Neutrophil (primary cell): ENCODE measurements around the gene CD74.

Experiments used
- H3K27ac ChIP-seq: fragments of 200-600 bp; sonication (generic); 2 replicates; pipeline ENCODE4 v1.5.1; 2016; ENCODE audit warnings: mild to moderate bottlenecking, moderate library complexity
- H3K27me3 ChIP-seq: fragments of 200-600 bp; sonication (generic); 2 replicates; pipeline ENCODE4 v1.6.0; 2016; ENCODE audit warnings: mild to moderate bottlenecking
- H3K36me3 ChIP-seq: fragments of 200-600 bp; sonication (generic); 2 replicates; pipeline ENCODE4 v1.5.1; 2017
- H3K4me1 ChIP-seq, 2 experiments: fragments of 200-600 bp in 1 of 2; sonication (generic) in 1 of 2; 1 replicate in 1 of 2; 2 replicates in 1 of 2; pipeline versions ENCODE4 v1.5.1 to v1.6.1; 2013 to 2016; ENCODE audit warnings: low read depth in 1 of 2, low read length in 1 of 2, mild to moderate bottlenecking in 1 of 2, moderate library complexity in 1 of 2; ENCODE audit not compliant: control insufficient read depth in 1 of 2, insufficient read depth in 1 of 2
- H3K4me3 ChIP-seq, 2 experiments: fragments of 200-600 bp in 1 of 2; sonication (generic) in 1 of 2; 1 replicate in 1 of 2; 2 replicates in 1 of 2; pipeline ENCODE4 v1.5.1; 2013 to 2016; ENCODE audit warnings: low read depth in 1 of 2, low read length in 1 of 2, mild to moderate bottlenecking in 1 of 2, moderate library complexity in 1 of 2
- H3K9me3 ChIP-seq: fragments of 200-600 bp; sonication (generic); 2 replicates; pipeline ENCODE4 v1.5.1; 2016
- TF ChIP-seq, protein P1 (sequence below): fragments of 200-600 bp; sonication (generic); IDR thresholded peaks from 2 replicates; pipeline ENCODE4 v1.5.1; 2016; ENCODE audit warnings: antibody characterized with exemption

The CD74 gene

DNA sequence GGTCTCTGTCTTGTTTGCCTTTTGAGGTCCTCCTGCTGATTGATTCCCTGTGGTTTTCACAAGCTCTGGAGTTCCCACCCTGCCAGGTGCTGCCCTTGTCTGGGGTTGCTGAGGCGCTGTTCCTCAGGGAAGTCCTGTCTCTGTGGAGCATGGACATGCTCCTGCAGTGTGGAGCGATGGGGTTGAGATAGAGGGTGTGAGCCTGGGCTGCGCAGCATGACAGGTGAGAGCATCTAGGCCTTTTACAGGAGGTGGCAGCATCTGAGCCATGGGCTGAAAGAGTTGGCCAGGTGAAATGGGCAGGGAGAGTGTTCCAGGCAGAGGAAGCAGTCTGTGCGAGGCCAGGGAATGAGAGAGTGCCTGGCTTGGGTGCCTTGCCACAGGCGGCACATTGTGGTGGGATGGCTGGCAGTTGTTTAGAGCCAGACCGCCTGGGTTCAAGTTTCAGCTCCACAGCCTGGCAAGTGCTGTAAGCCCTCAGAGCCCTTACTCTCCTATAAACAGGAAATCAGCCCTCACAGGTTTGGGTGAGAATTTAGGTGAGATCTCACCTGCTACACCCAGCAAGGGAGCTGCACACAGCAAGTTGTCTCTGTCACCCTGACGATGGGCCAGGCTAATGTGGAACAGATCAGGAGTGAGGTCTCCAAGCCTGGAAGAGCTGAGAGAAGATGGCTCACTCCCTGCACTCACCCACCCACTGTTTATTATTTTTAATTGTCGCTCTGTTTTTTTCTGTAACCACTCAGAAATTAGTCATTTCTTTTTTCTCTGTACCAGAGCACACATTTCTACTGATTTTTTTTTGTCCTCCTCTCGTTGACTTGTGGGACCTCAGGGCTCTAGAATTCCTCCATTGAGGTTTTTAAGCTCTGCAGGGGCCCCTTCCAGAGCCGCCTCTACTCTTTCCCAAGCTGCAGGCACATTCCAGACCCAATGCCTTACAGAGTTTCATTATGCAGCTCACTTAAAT lies 35.6 kb downstream of the CD74 start:
- H3K27ac ChIP-seq: no peak overlapping the region
- H3K4me1 ChIP-seq: no peaks in the 10 kb centered on the region
- TF ChIP-seq, protein P1, sequence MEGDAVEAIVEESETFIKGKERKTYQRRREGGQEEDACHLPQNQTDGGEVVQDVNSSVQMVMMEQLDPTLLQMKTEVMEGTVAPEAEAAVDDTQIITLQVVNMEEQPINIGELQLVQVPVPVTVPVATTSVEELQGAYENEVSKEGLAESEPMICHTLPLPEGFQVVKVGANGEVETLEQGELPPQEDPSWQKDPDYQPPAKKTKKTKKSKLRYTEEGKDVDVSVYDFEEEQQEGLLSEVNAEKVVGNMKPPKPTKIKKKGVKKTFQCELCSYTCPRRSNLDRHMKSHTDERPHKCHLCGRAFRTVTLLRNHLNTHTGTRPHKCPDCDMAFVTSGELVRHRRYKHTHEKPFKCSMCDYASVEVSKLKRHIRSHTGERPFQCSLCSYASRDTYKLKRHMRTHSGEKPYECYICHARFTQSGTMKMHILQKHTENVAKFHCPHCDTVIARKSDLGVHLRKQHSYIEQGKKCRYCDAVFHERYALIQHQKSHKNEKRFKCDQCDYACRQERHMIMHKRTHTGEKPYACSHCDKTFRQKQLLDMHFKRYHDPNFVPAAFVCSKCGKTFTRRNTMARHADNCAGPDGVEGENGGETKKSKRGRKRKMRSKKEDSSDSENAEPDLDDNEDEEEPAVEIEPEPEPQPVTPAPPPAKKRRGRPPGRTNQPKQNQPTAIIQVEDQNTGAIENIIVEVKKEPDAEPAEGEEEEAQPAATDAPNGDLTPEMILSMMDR: no peak
- no peak overlapping the region for H3K4me3 ChIP-seq
- H3K36me3 ChIP-seq: peaks cover 93% of the 10 kb centered on the region
- no peaks in the 10 kb centered on the region for H3K9me3 ChIP-seq
- H3K27me3 ChIP-seq: no peaks in the 10 kb centered on the region

DNA sequence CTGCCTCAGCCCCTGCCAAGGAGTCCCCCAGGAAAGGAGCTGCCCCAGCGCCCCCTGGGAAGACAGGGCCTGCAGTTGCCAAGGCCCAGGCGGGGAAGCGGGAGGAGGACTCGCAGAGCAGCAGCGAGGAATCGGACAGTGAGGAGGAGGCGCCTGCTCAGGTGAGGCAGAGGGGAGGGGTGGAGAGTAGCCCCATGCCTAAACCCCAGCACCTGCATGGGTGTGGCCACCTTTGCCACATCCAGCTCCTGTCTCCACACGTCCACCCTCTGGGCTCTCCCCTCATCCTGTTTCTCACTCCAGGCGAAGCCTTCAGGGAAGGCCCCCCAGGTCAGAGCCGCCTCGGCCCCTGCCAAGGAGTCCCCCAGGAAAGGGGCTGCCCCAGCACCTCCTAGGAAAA lies 38.1 kb downstream of the CD74 start:
- Histone ChIP-seq H3K27me3 (no peaks in the 10 kb centered on the region), H3K4me3 (no peak overlapping the region), H3K36me3 (peaks cover 93% of the 10 kb centered on the region), H3K9me3 (no peaks in the 10 kb centered on the region), H3K27ac (no peak overlapping the region), H3K4me1 (no peaks in the 10 kb centered on the region)
- TF ChIP-seq, protein P1: no peak

DNA sequence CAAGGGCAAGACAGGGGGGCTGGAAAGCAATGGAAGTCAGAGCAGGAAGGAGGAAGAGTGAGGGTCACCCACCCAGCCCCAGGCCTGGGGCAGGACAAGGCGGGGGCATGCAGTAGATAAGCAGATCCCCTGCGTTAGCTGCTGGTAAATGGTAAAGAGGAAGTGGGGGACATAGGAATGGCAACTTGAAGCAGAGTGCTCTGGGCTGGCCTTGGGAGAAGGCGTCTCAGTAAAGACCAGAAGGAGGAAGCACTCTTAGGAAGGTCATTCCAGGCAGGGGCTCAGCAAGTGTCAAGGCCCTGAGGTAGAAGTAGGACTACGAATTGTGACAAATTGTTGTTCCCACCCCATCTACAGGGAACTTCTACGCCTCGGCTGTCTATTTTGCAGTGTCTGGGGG lies 40.1 kb downstream of the CD74 start:
- no peaks in the 10 kb centered on the region for H3K9me3 ChIP-seq
- H3K4me1 ChIP-seq: no peaks in the 10 kb centered on the region
- no peaks in the 10 kb centered on the region for H3K27me3 ChIP-seq
- TF ChIP-seq, protein P1: no peak
- H3K27ac ChIP-seq: no peak overlapping the region
- H3K4me3 ChIP-seq: no peak overlapping the region
- peaks cover 95% of the 10 kb centered on the region for H3K36me3 ChIP-seq

DNA sequence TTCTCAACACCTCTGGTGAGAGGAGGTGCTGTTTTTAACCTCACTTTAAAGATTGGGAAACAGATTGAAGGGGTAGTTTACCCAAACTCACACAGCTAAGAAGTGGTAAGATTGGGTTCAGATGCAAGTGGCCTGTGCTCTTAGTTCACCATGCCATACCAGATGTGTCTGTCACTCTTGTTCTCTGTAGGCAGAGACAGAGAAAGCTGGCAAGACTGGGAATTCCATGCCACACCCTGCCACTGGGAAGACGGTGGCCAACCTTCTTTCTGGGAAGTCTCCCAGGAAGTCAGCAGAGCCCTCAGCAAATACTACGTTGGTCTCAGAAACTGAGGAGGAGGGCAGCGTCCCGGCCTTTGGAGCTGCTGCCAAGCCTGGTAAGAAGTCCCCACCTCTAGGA lies 44.2 kb downstream of the CD74 start:
- TF ChIP-seq, protein P1: no peak
- no peak overlapping the region for H3K4me3 ChIP-seq
- no peaks in the 10 kb centered on the region for H3K4me1 ChIP-seq
- peaks cover 75% of the 10 kb centered on the region for H3K36me3 ChIP-seq
- H3K9me3 ChIP-seq: no peaks in the 10 kb centered on the region
- no peaks in the 10 kb centered on the region for H3K27me3 ChIP-seq
- H3K27ac ChIP-seq: no peak overlapping the region

DNA sequence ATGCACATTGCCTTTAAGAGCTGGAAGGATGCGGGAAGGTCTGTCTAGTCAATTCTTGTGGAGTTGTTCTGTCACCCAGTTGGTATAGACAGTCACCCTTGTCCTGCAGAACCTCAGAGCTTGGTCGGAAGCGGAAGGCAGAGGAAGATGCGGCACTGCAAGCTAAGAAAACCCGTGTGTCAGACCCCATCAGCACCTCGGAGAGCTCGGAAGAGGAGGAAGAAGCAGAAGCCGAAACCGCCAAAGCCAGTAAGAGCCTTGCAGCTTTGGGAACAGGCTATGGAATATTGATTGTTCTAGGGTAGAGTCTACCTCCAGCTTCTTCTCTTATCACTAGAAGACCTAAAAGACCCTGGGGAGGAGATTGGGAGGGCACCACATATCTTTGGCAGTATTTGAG lies 48.7 kb downstream of the CD74 start:
- Histone ChIP-seq H3K4me3 (no peak overlapping the region), H3K9me3 (no peaks in the 10 kb centered on the region), H3K36me3 (peaks cover 31% of the 10 kb centered on the region), H3K27ac (no peak overlapping the region), H3K27me3 (no peaks in the 10 kb centered on the region), H3K4me1 (no peaks in the 10 kb centered on the region)
- TF ChIP-seq, protein P1: no peak
